Activated CD8-positive, alpha-beta T cell treated with anti-CD3 and anti-CD28 coated beads for 36 hours (primary cell): ENCODE results near the gene TANK. TPM values are rescaled to one million over a fixed set of nuclear protein-coding genes. Genes with fewer than 3 reads are reported as not detected.

Experiments
- ATAC-seq: fragments of 200-7000 bp; cut with Tn5 transposase; one replicate; pipeline ENCODE4 v1.10.0; 2021; ENCODE audit warnings: mild to moderate bottlenecking, moderate library complexity
- CTCF ChIA-PET: fragments of 350-600 bp; sonication (Branson Sonifier 250); formaldehyde crosslinking; loops from one replicate; lab custom pipeline; 2021; ENCODE audit warnings: antibody characterized with exemption; lab: Charles Lee
- POLR2A ChIA-PET: fragments of 350-600 bp; sonication (Branson Sonifier 250); formaldehyde crosslinking; loops from one replicate; lab custom pipeline; 2021; ENCODE audit warnings: antibody characterized with exemption; lab: Charles Lee
- DNase-seq: peaks from one replicate; pipeline ENCODE4 v3.0.0-alpha.2; 2020
- H3K27ac Mint-ChIP-seq: one replicate; pipeline ENCODE4 v1.8.0; 2021; ENCODE audit warnings: mild to moderate bottlenecking, mixed read lengths
- H3K27me3 Mint-ChIP-seq: one replicate; pipeline ENCODE4 v1.8.0; 2021; ENCODE audit warnings: mixed read lengths
- H3K36me3 Mint-ChIP-seq: one replicate; pipeline ENCODE4 v1.8.0; 2021; ENCODE audit warnings: low read depth, mixed read lengths
- H3K4me1 Mint-ChIP-seq: one replicate; pipeline ENCODE4 v1.8.0; 2021; ENCODE audit warnings: low read depth, mixed read lengths
- H3K4me3 Mint-ChIP-seq: one replicate; pipeline ENCODE4 v1.8.0; 2021; ENCODE audit warnings: mild to moderate bottlenecking, moderate library complexity, mixed read lengths
- H3K9me3 Mint-ChIP-seq: one replicate; pipeline ENCODE4 v1.8.0; 2021; ENCODE audit warnings: mixed read lengths
- intact Hi-C: fragments of 100-400 bp; cut with micrococcal nuclease; formaldehyde crosslinking; loops from one replicate; pipeline ENCODE4 v1.10.0; 2022
- total RNA-seq, 2 experiments: library from RNA; stranded (reverse); gene quantifications; one replicate each; pipeline ENCODE4 v1.2.3, GENCODE V29; 2021
- TF ChIP-seq, protein P1 (sequence below): fragments of 200-600 bp; IDR thresholded peaks from one replicate; pipeline ENCODE4 v1.8.0; 2022; ENCODE audit warnings: antibody characterized with exemption, mild to moderate bottlenecking

The TANK gene
- total RNA-seq, 2 experiments from 2014 or later = 49.2 to 51.6 TPM

DNA sequence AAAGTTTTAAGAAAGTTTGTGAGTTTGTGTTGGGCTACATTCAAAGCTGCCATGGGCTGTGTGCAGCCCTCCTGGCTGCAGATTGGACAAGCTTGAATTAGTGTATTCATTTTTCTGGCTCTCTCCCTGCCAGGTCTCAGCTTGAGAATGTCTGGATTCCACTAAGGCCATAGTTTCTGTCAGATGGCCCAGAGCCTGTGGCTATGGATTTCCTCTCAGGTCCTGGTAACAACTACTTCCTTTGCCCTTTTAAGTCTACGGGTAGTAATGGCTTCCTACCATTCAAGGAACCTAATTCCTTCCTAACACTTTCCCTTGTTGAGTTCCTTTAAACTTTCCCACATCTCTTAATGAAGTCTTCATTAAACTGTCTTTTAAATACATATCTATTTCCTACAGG, 123.7 kb downstream of the TANK start:
- DNase-seq (no peak), ATAC-seq (no peak)
- intact Hi-C loops = no loop called here
- Mint-ChIP-seq H3K4me3 (no peak overlapping the region), H3K4me1 (no peaks in the 10 kb centered on the region), H3K36me3 (no peaks in the 10 kb centered on the region), H3K27ac (no peak overlapping the region), H3K9me3 (no peaks in the 10 kb centered on the region), H3K27me3 (peaks cover 23% of the 10 kb centered on the region)
- POLR2A ChIA-PET = no interaction called here
- TF ChIP-seq, protein P1, sequence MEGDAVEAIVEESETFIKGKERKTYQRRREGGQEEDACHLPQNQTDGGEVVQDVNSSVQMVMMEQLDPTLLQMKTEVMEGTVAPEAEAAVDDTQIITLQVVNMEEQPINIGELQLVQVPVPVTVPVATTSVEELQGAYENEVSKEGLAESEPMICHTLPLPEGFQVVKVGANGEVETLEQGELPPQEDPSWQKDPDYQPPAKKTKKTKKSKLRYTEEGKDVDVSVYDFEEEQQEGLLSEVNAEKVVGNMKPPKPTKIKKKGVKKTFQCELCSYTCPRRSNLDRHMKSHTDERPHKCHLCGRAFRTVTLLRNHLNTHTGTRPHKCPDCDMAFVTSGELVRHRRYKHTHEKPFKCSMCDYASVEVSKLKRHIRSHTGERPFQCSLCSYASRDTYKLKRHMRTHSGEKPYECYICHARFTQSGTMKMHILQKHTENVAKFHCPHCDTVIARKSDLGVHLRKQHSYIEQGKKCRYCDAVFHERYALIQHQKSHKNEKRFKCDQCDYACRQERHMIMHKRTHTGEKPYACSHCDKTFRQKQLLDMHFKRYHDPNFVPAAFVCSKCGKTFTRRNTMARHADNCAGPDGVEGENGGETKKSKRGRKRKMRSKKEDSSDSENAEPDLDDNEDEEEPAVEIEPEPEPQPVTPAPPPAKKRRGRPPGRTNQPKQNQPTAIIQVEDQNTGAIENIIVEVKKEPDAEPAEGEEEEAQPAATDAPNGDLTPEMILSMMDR = no peak
- CTCF ChIA-PET = interaction anchor here (1.7 kb wide), 1 partner anchor 10 kb away, joined by 5 read pairs; no protein-coding TSS in a partner anchor

Other genes with a start within 250 kb of the TANK start
- 10 to 100 TPM; 86.7 to 93.0 TPM for gene PSMD14, start 148.0 kb downstream of the TANK start, total RNA-seq